ENCODE measurements around the gene GPR55. TPM values are rescaled to one million over a fixed set of nuclear protein-coding genes. Genes with fewer than 3 reads are reported as not detected.

Gene GPR55
- total RNA-seq, 2 donors from 2014 or later: not detected

DNA sequence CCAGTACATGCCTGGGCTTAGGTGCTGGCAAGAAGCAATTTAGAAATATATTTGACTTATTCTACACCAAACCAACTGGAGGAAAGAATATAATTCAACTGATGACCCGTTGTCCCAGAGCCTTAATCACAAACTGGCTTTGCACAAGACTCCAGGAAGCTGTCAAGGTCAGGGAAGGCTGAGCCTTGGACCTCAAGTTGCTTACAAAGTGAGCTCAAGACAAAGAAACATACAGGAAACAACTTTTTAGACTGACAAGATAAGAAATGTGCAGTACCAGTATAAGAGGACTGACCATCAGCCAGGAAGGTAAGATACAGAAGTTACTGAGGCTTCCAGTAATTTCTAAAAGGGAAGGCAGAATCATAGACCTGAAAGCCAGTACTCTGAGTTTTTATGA, 35.0 kb upstream of the GPR55 start:
- Histone ChIP-seq H3K4me3 (no peak overlapping the region), H3K4me1 (ENCODE audit: control insufficient read depth in 1 of 2, low read depth in 2 of 2) (peaks cover 0 to 15% of the 10 kb centered on the region in 2 donors), H3K27ac (no peak overlapping the region), H3K9me3 (no peaks in the 10 kb centered on the region), H3K27me3 (replicated peaks; ENCODE audit: insufficient read depth) (no peaks in the 10 kb centered on the region), H3K36me3 (no peaks in the 10 kb centered on the region)
- TF ChIP-seq, protein P1, sequence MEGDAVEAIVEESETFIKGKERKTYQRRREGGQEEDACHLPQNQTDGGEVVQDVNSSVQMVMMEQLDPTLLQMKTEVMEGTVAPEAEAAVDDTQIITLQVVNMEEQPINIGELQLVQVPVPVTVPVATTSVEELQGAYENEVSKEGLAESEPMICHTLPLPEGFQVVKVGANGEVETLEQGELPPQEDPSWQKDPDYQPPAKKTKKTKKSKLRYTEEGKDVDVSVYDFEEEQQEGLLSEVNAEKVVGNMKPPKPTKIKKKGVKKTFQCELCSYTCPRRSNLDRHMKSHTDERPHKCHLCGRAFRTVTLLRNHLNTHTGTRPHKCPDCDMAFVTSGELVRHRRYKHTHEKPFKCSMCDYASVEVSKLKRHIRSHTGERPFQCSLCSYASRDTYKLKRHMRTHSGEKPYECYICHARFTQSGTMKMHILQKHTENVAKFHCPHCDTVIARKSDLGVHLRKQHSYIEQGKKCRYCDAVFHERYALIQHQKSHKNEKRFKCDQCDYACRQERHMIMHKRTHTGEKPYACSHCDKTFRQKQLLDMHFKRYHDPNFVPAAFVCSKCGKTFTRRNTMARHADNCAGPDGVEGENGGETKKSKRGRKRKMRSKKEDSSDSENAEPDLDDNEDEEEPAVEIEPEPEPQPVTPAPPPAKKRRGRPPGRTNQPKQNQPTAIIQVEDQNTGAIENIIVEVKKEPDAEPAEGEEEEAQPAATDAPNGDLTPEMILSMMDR (IDR thresholded peaks at IDR 0.05): no peak
- ATAC-seq (ENCODE audit: insufficient number of reproducible peaks, low FRiP score, low read depth) (no peak), DNase-seq (ENCODE audit: low spot score) (no peak)

DNA sequence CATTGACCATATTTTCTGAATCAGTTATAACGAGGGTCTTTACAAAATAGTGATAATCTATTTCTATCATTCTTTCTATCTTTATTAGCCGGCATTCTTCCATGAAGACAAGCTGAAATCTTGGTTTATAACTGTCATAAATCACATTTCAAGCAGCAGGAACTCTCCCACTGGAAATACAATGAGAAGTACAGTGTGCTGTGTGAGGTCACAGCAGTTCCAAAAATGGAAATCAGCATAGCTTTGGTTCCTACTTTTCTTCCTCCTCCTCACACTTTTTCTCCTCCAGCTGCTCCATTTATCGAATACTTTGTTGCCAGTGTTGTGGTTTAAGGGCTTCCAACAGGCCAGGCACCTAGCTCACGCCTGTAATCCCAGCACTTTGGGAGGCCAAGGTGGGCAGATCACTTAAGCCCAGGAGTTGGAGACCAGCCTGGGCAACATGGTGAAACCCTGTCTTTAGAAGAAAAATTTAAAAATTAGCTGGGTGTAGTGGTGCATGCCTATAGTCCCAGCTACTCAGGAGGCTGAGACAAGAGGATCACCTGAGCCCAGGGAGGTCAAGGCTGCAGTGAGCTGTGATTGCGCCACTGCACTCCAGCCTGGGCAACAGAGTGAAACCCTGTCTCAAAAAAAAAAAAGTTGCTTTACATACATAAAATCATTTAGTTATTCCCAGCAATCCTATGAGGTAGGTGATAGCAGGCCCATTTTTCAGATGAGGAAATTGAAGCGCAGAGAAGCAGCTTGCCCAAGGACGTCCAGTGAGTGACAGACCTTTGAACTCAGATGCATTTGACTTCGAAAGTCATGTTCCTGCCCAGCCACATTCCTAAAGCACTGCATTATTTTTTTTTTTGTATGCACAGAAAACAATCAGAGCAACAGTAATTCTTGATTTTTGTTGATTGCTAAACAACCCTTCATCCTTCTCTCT, 34.0 kb upstream of the GPR55 start:
- DNase-seq (ENCODE audit: low spot score): no peak
- Histone ChIP-seq H3K4me1 (ENCODE audit: control insufficient read depth in 1 of 2, low read depth in 2 of 2) (peaks cover 0 to 15% of the 10 kb centered on the region in 2 donors), H3K4me3 (no peak overlapping the region), H3K36me3 (no peaks in the 10 kb centered on the region), H3K27me3 (replicated peaks; ENCODE audit: insufficient read depth) (no peaks in the 10 kb centered on the region), H3K9me3 (no peaks in the 10 kb centered on the region), H3K27ac (no peak overlapping the region)
- ATAC-seq (ENCODE audit: insufficient number of reproducible peaks, low FRiP score, low read depth): no peak
- TF ChIP-seq, protein P1 (IDR thresholded peaks at IDR 0.05): no peak

DNA sequence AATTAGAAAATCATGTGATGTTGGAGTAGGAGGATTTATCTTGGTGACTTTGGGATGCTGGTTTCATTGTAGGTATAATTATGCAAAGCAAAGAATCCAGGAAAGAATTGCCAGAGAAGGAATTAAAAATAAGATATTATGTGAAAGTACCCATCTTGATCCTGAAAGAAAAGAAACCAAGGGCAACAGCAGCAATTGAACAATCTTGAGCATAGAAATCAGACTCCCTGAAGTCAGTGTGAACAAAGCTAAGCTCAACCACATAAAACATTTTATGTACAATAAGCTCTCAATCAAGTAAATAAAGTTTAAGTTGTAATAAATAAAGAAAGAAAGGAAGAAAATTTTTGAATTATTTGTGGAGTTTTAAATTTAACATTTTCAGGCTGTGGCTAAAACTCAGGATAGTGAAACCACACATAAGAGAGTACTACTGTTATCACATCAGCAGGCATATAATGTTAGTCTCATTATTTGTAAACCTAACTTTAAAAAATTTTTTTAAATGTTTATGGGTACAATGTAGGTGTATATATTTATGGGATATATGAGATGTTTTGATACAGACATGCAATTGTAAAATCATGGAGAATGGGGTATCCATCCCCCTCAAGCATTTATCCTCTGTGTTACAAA, 32.8 kb upstream of the GPR55 start:
- Histone ChIP-seq H3K4me3 (peak overlapping the region; percentile 66), H3K4me1 (ENCODE audit: control insufficient read depth in 1 of 2, low read depth in 2 of 2) (peaks cover 0 to 15% of the 10 kb centered on the region in 2 donors), H3K27me3 (replicated peaks; ENCODE audit: insufficient read depth) (no peaks in the 10 kb centered on the region), H3K36me3 (no peaks in the 10 kb centered on the region), H3K9me3 (no peaks in the 10 kb centered on the region), H3K27ac (no peak overlapping the region)
- ATAC-seq (ENCODE audit: insufficient number of reproducible peaks, low FRiP score, low read depth) (no peak), DNase-seq (ENCODE audit: low spot score) (no peak)
- TF ChIP-seq, protein P1 (IDR thresholded peaks at IDR 0.05): no peak

DNA sequence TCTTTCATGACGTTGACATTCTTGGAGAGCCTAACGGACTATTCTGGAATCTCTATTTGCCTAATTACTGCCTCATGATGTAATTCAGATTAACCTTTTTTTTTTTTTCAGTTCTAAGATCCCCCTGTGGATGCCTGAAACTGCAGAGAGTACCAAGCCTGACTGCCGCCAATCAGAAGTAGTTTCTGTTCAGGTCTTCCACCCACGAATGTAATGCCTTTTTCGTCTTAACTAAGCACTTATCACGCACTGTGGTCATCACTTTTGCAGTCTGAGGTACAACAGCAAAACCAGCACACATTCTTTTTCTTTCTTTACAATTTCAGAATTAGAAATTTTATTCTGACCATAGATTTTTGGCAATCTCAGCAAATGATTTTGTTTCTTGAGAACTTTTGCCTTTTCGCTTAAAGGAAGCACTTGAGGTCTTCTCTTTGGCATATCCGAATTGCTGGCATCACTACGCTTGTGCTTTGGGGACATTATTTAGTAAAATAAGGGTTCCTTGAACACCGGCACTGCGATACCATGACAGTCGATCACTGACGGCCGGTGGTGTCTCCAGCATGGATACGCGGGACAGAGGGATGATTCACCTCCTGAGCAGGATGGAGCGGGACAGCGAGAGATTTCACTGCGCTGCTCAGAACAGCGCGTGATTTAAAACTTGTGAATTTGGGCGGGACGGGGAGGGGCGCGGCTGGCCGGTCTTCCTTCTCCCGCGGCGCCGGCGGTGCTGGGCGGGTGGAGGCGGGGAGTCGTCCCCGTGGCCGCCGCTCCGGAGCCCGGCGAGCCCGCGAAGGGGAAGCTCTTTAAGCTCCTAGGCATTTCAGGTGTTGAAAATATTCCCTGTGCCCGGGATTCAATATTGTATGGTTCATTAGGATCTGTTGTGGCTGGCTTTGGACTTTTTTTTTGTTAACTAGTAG, 32.0 kb upstream of the GPR55 start:
- TF ChIP-seq, protein P1 (IDR thresholded peaks at IDR 0.05): no peak
- H3K4me1 ChIP-seq (ENCODE audit: control insufficient read depth in 1 of 2, low read depth in 2 of 2): peaks cover 0 to 15% of the 10 kb centered on the region in 2 donors
- DNase-seq (ENCODE audit: low spot score) (no peak), ATAC-seq (ENCODE audit: insufficient number of reproducible peaks, low FRiP score, low read depth) (no peak)
- H3K27me3 ChIP-seq (replicated peaks; ENCODE audit: insufficient read depth): no peaks in the 10 kb centered on the region
- no peaks in the 10 kb centered on the region for H3K36me3 ChIP-seq
- peak overlapping the region; percentile 66 for H3K4me3 ChIP-seq
- no peak overlapping the region for H3K27ac ChIP-seq
- no peaks in the 10 kb centered on the region for H3K9me3 ChIP-seq
